ENCODE results near the gene SLC1A3.

The SLC1A3 gene

GRCh38 chr5:36660397-36661049, 54.1 kb downstream of the SLC1A3 start:
- H3K27me3 Mint-ChIP-seq, result peaks cover 7 to 13% of the 10 kb centered on the region in 2 donors
- H3K4me3 Mint-ChIP-seq, result no peak overlapping the region
- H3K27ac Mint-ChIP-seq, result no peak overlapping the region
- DNase-seq (no peak), ATAC-seq (replicated peaks) (no peak)
- H3K36me3 Mint-ChIP-seq (ENCODE audit: insufficient read depth), result no peaks in the 10 kb centered on the region
- no peaks in the 10 kb centered on the region for H3K4me1 Mint-ChIP-seq (ENCODE audit: low read depth in 2 of 2)
- no peaks in the 10 kb centered on the region for H3K9me3 Mint-ChIP-seq

GRCh38 chr5:36661456-36662220, 55.2 kb downstream of the SLC1A3 start:
- no peak overlapping the region for H3K4me3 Mint-ChIP-seq
- H3K4me1 Mint-ChIP-seq (ENCODE audit: low read depth in 2 of 2), result no peaks in the 10 kb centered on the region
- H3K27ac Mint-ChIP-seq, result no peak overlapping the region
- no peaks in the 10 kb centered on the region for H3K9me3 Mint-ChIP-seq
- ATAC-seq (replicated peaks), result no peak
- H3K27me3 Mint-ChIP-seq, result peaks cover 7 to 13% of the 10 kb centered on the region in 2 donors
- H3K36me3 Mint-ChIP-seq (ENCODE audit: insufficient read depth), result no peaks in the 10 kb centered on the region
- DNase-seq, result no peak

GRCh38 chr5:36662291-36662851, 56.0 kb downstream of the SLC1A3 start:
- no peaks in the 10 kb centered on the region for H3K4me1 Mint-ChIP-seq (ENCODE audit: low read depth in 2 of 2)
- no peak for ATAC-seq (replicated peaks)
- DNase-seq, result no peak
- peaks cover 14% of the 10 kb centered on the region in 2 donors for H3K27me3 Mint-ChIP-seq
- H3K4me3 Mint-ChIP-seq, result no peak overlapping the region
- no peaks in the 10 kb centered on the region for H3K9me3 Mint-ChIP-seq
- no peaks in the 10 kb centered on the region for H3K36me3 Mint-ChIP-seq (ENCODE audit: insufficient read depth)
- H3K27ac Mint-ChIP-seq, result no peak overlapping the region

- Mint-ChIP-seq H3K27me3 (peaks cover 14 to 18% of the 10 kb centered on the region in 2 donors), H3K36me3 (ENCODE audit: insufficient read depth) (no peaks in the 10 kb centered on the region), H3K4me1 (ENCODE audit: low read depth in 2 of 2) (no peaks in the 10 kb centered on the region), H3K27ac (no peak overlapping the region), H3K9me3 (no peaks in the 10 kb centered on the region), H3K4me3 (no peak overlapping the region)
- DNase-seq (no peak), ATAC-seq (replicated peaks) (no peak)
Observed at GRCh38 chr5:36664766-36665165, 58.4 kb downstream of the SLC1A3 start.

GRCh38 chr5:36665628-36666027, 59.2 kb downstream of the SLC1A3 start:
- no peak overlapping the region for H3K27ac Mint-ChIP-seq
- H3K36me3 Mint-ChIP-seq (ENCODE audit: insufficient read depth), result no peaks in the 10 kb centered on the region
- H3K9me3 Mint-ChIP-seq, result no peaks in the 10 kb centered on the region
- no peak overlapping the region for H3K4me3 Mint-ChIP-seq
- ATAC-seq (replicated peaks) (no peak), DNase-seq (no peak)
- H3K27me3 Mint-ChIP-seq, result peaks cover 13 to 14% of the 10 kb centered on the region in 2 donors
- H3K4me1 Mint-ChIP-seq (ENCODE audit: low read depth in 2 of 2), result no peaks in the 10 kb centered on the region

GRCh38 chr5:36666274-36666673, 59.9 kb downstream of the SLC1A3 start:
- Mint-ChIP-seq H3K36me3 (ENCODE audit: insufficient read depth) (no peaks in the 10 kb centered on the region), H3K27me3 (peaks cover 13 to 14% of the 10 kb centered on the region in 2 donors), H3K4me3 (no peak overlapping the region), H3K9me3 (no peaks in the 10 kb centered on the region), H3K4me1 (ENCODE audit: low read depth in 2 of 2) (no peaks in the 10 kb centered on the region), H3K27ac (no peak overlapping the region)
- no peak for DNase-seq
- ATAC-seq (replicated peaks), result no peak

GRCh38 chr5:36666986-36667385, 60.6 kb downstream of the SLC1A3 start:
- H3K9me3 Mint-ChIP-seq, result no peaks in the 10 kb centered on the region
- no peak overlapping the region for H3K4me3 Mint-ChIP-seq
- ATAC-seq (replicated peaks) (no peak), DNase-seq (no peak)
- peaks cover 13 to 17% of the 10 kb centered on the region in 2 donors for H3K27me3 Mint-ChIP-seq
- no peaks in the 10 kb centered on the region for H3K4me1 Mint-ChIP-seq (ENCODE audit: low read depth in 2 of 2)
- H3K36me3 Mint-ChIP-seq (ENCODE audit: insufficient read depth), result no peaks in the 10 kb centered on the region
- no peak overlapping the region for H3K27ac Mint-ChIP-seq

- no peaks in the 10 kb centered on the region for H3K9me3 Mint-ChIP-seq
- ATAC-seq (replicated peaks) (no peak), DNase-seq (no peak)
- H3K4me3 Mint-ChIP-seq, result no peak overlapping the region
- no peaks in the 10 kb centered on the region for H3K36me3 Mint-ChIP-seq (ENCODE audit: insufficient read depth)
- no peak overlapping the region for H3K27ac Mint-ChIP-seq
- H3K4me1 Mint-ChIP-seq (ENCODE audit: low read depth in 2 of 2), result no peaks in the 10 kb centered on the region
- H3K27me3 Mint-ChIP-seq, result peaks cover 13 to 20% of the 10 kb centered on the region in 2 donors
Observed at GRCh38 chr5:36667824-36668223, 61.4 kb downstream of the SLC1A3 start.

- no peaks in the 10 kb centered on the region for H3K36me3 Mint-ChIP-seq (ENCODE audit: insufficient read depth)
- no peaks in the 10 kb centered on the region for H3K9me3 Mint-ChIP-seq
- H3K27me3 Mint-ChIP-seq, result peaks cover 13 to 20% of the 10 kb centered on the region in 2 donors
- no peak overlapping the region for H3K4me3 Mint-ChIP-seq
- no peak for DNase-seq
- no peaks in the 10 kb centered on the region for H3K4me1 Mint-ChIP-seq (ENCODE audit: low read depth in 2 of 2)
- no peak for ATAC-seq (replicated peaks)
- no peak overlapping the region for H3K27ac Mint-ChIP-seq
Observed at GRCh38 chr5:36669015-36669651, 62.7 kb downstream of the SLC1A3 start.

GRCh38 chr5:36670548-36670947, 64.1 kb downstream of the SLC1A3 start:
- ATAC-seq (replicated peaks) (no peak), DNase-seq (no peak)
- no peaks in the 10 kb centered on the region for H3K4me1 Mint-ChIP-seq (ENCODE audit: low read depth in 2 of 2)
- no peaks in the 10 kb centered on the region for H3K36me3 Mint-ChIP-seq (ENCODE audit: insufficient read depth)
- H3K9me3 Mint-ChIP-seq, result no peaks in the 10 kb centered on the region
- H3K27me3 Mint-ChIP-seq, result peaks cover 8 to 17% of the 10 kb centered on the region in 2 donors
- no peak overlapping the region for H3K27ac Mint-ChIP-seq
- no peak overlapping the region for H3K4me3 Mint-ChIP-seq

GRCh38 chr5:36675282-36675681, 68.9 kb downstream of the SLC1A3 start:
- H3K36me3 Mint-ChIP-seq (ENCODE audit: insufficient read depth), result no peaks in the 10 kb centered on the region
- no peak overlapping the region for H3K4me3 Mint-ChIP-seq
- ATAC-seq (replicated peaks) (no peak), DNase-seq (no peak)
- H3K4me1 Mint-ChIP-seq (ENCODE audit: low read depth in 2 of 2), result no peaks in the 10 kb centered on the region
- H3K27ac Mint-ChIP-seq, result no peak overlapping the region
- H3K9me3 Mint-ChIP-seq, result no peaks in the 10 kb centered on the region
- peaks cover 15 to 51% of the 10 kb centered on the region in 2 donors for H3K27me3 Mint-ChIP-seq

- H3K36me3 Mint-ChIP-seq (ENCODE audit: insufficient read depth), result no peaks in the 10 kb centered on the region
- H3K9me3 Mint-ChIP-seq, result no peaks in the 10 kb centered on the region
- peaks cover 15 to 54% of the 10 kb centered on the region in 2 donors for H3K27me3 Mint-ChIP-seq
- H3K4me3 Mint-ChIP-seq, result no peak overlapping the region
- peaks cover 0 to under 1% of the 10 kb centered on the region in 2 donors for H3K4me1 Mint-ChIP-seq (ENCODE audit: low read depth in 2 of 2)
- no peak for DNase-seq
- H3K27ac Mint-ChIP-seq, result no peak overlapping the region
- no peak for ATAC-seq (replicated peaks)
Observed at GRCh38 chr5:36679221-36679989, 73.0 kb downstream of the SLC1A3 start.

- H3K9me3 Mint-ChIP-seq, result no peaks in the 10 kb centered on the region
- DNase-seq, result no peak
- no peak overlapping the region for H3K27ac Mint-ChIP-seq
- no peak overlapping the region for H3K4me3 Mint-ChIP-seq
- ATAC-seq (replicated peaks), result no peak
- H3K4me1 Mint-ChIP-seq (ENCODE audit: low read depth in 2 of 2), result peaks cover 0 to 1% of the 10 kb centered on the region in 2 donors
- H3K27me3 Mint-ChIP-seq, result peaks cover 15 to 59% of the 10 kb centered on the region in 2 donors
- H3K36me3 Mint-ChIP-seq (ENCODE audit: insufficient read depth), result no peaks in the 10 kb centered on the region
Observed at GRCh38 chr5:36680066-36680465, 73.7 kb downstream of the SLC1A3 start.

Data from effector memory CD8-positive, alpha-beta T cell (primary cell).